Amniotic stem cell (primary cell): ENCODE measurements around the gene SVBP.

Source experiments
- DNase-seq: peaks from one replicate; lab custom pipeline; 2025; lab: John Stamatoyannopoulos, UW

The SVBP gene

DNA sequence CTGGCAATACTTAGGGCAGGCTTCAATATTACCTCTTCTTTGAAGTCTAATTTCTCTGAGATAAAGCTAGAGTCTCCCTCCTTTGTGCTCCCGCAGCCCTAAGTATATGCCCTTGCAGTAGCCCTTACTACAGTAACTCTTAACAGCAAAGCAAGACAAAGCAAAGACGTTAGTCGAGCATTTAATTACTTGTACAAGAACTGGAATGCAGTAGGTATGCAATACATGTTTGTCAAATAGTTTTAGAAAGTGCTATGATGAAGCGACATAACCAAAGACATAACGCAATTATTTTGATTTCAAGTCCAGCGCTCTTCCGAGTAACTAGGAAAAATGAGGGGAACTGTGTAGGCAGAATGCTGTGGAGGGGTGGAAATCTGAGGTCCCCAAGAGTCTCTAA is 51.9 kb downstream of the SVBP start:
- DNase-seq = no peak

DNA sequence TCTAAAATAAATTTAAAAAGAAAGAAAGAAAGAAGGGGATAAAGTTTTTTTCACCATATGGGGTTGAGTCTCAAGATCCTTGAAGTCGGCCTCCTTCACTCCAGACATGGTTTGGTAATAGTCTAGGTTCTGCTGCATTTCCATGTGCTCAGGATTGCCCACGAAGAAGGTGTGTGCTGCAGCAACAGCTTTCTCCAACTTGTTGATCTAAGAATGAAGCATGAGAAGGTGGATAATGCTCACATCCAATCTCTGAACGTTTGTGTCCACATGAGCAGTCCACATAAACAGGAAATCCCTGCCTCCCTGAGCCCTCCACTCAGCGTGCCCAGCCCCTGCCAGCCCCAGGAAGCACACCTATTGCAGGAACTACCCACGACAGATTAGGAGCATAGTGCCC is 54.9 kb downstream of the SVBP start:
- DNase-seq = no peak

DNA sequence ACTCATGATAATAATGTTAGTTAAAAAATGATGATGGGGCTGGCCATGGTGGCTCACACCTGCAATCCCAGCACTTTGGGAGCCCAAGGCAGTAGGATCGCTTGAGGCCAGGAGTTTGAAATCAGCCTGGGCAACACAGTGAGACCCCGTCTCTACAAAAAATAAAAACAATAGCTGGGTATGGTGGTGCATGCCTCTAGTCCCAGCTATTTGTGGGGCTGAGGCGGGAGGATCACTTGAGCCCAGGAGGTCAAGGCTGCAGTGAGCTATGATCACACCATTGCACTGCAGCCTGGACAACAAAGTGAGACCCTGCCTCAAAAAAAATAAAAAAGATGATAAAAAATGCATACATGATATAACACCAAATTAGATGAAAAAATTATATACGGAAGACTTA is 55.6 kb downstream of the SVBP start:
- DNase-seq = no peak

DNA sequence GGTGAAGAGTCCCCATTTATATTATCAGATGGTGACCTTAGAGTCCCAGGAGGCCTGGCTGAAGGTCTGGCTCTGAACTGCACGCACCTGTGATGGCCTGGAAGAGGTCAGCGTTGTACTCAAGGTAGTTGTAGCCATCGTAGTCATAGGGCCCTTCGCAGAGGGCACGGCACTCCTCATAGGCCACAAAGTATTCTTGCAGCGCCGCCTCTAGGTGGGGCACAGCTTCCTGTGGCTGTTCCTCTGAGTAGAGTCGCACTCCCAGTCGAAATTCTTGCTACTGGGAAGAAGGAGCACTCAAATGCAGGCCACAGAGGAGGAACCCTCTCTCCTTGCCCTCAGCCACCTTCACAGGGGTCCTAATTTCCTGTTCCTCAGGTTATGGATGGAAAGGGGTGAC is 58.1 kb downstream of the SVBP start:
- DNase-seq = no peak

DNA sequence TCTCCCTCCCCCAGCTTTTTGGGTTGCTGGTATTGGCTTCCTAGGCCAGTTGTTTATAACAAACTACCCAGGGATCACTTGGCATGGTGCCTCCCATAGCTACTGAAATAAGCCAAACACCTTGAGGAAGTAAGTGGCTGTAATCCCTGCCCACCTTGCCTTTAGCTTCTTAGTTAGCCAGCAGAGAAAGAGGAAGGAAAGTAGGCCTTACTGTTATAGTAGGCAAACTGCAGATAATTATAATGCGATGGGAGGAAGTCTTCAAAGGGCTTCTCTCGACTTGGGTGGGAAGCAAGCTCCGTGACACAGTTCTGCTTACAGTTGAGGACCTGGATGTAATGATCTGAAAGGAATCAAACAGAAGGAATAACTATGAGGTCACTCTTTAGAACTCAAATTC is 58.6 kb downstream of the SVBP start:
- DNase-seq = no peak

DNA sequence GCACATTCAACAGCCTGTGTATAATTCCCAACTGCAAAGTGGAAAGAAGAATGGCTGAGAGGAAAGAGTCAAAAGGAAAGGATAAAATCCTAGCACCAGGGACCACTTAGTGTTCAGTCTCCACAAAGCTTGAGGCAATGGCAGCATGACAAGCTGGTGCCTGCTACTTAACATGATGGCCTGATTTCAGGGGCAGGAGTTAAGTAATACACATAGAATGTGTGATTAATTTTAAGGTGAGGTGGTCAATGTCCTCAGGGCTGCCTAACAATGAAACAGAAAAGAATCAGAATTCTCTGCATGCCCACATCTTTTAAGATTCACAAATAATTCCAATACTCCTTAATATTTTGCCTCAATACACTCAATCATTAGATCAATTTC is 59.3 kb downstream of the SVBP start:
- no peak for DNase-seq
